GM12873 (cell line): ENCODE data around the gene POLR3H.

ENCODE experiments used
- CTCF ChIP-seq: IDR thresholded peaks from 2 replicates; pipeline ENCODE4 v1.5.1; 2012; ENCODE audit warnings: low read depth, mild to moderate bottlenecking, moderate library complexity, low read length, control low read depth; ENCODE audit not compliant: insufficient read depth; ENCODE audit errors: missing control alignments

POLR3H gene

DNA sequence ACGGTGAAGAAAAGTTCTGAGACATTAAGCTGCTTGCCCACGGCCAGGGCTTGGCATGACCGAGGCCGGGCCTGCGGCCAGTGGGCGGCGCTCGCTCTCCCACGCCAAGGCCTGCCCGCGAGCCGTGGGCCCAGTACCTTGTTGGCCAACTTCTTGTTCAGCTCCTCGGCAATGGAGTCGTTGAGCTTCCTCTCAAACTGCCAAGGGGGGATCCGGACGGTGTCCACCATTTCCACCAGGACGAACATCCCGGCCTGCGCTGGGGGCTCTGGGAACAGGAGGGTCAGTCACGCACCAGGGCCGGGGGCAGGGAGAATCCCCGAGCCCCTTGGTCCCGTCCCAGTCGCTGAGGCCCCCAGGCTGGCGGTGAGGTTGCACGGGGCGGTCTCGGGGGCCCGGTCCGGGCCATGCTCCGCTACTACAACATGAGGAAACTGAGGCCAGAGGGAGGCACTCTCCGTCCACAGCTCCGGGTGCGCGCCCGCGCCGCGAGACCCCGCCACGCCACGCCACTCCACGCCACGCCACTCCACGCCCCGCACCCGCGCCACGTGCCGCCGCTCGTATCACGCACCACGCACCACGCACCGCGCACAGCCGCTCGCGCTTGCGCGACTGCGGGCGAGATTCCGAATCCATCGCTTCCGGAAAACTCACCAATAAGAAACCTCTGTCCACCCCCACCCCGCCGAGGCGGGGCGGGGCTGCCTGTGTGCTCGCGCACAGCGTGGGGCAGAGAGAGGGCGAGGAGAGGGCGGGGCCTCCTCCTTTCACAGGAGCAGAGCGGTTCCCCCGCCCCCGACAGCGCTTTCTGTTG lies at the start of gene POLR3H:
TSS of gene POLR3H (minus strand) at position 617 of the 817 bp plus-strand sequence. CDS start at position 248, 369 bp downstream.
- peak; percentile 67 for TF ChIP-seq CTCF

GRCh38 chr22:41589391-41590241 lies 45.3 kb upstream of the POLR3H start, which contains the start of gene PMM1:
PMM1 (minus strand) TSS chr22:41589840; CDS start chr22:41589805, 35 bp downstream.
- TF ChIP-seq CTCF = no peak

GRCh38 chr22:41587347-41587723 lies 43.1 kb upstream of the POLR3H start:
- TF ChIP-seq CTCF = no peak

GRCh38 chr22:41585898-41586297 lies 41.6 kb upstream of the POLR3H start:
- no peak for TF ChIP-seq CTCF

- TF ChIP-seq CTCF = no peak
Measured at GRCh38 chr22:41584881-41585280, 40.6 kb upstream of the POLR3H start.

- no peak for TF ChIP-seq CTCF
Measured at GRCh38 chr22:41582694-41583093, 38.4 kb upstream of the POLR3H start.

- TF ChIP-seq CTCF = no peak
Measured at GRCh38 chr22:41579997-41580355, 35.7 kb upstream of the POLR3H start.
